Lung (tissue), 16 donors: Measurements from ENCODE around the gene PHLPP1. TPM values are rescaled to one million over a fixed set of nuclear protein-coding genes. Genes with fewer than 3 reads are reported as not detected.

Source experiments
- ATAC-seq: fragments of 200-7000 bp; cut with Tn5 transposase; one replicate; pipeline ENCODE4 v1.9.1; 2020; ENCODE audit warnings: moderate number of reproducible peaks; ENCODE audit not compliant: insufficient read depth, low FRiP score
- DNase-seq, 3 donors: peaks; one replicate each; pipeline ENCODE4 v3.0.0-alpha.2; 2013 to 2017
- H3K27ac ChIP-seq, 2 donors: one replicate each; pipeline ENCODE4 v1.5.1; 2013; ENCODE audit warnings: mild to moderate bottlenecking in 2 of 2, moderate library complexity in 2 of 2, control low read depth in 1 of 2, inconsistent platforms in 1 of 2, low read depth in 1 of 2, low read length in 1 of 2
- H3K27me3 ChIP-seq, 3 donors: one replicate each; pipeline ENCODE4 v1.5.1; 2013; ENCODE audit warnings: low read length in 2 of 3; ENCODE audit not compliant: control insufficient read depth in 3 of 3, insufficient read depth in 3 of 3
- H3K36me3 ChIP-seq, 4 donors: one replicate each; pipeline ENCODE4 v1.5.1; 2013; ENCODE audit warnings: low read length in 4 of 4, mild to moderate bottlenecking in 1 of 4, moderate library complexity in 1 of 4; ENCODE audit not compliant: control insufficient read depth in 4 of 4, insufficient read depth in 4 of 4
- H3K4me1 ChIP-seq, 5 donors: one replicate each; pipeline ENCODE4 v1.5.1; 2013; ENCODE audit warnings: low read length in 5 of 5, mild to moderate bottlenecking in 2 of 5, moderate library complexity in 1 of 5; ENCODE audit not compliant: control insufficient read depth in 5 of 5, insufficient read depth in 5 of 5
- H3K4me3 ChIP-seq: one replicate; pipeline ENCODE4 v1.5.1; 2013; ENCODE audit warnings: mild to moderate bottlenecking, control low read depth, moderate library complexity
- H3K9ac ChIP-seq, 2 donors: one replicate each; pipeline ENCODE4 v1.5.1; 2013; ENCODE audit warnings: low read length in 2 of 2, control low read depth in 1 of 2; ENCODE audit not compliant: insufficient read depth in 1 of 2
- H3K9me3 ChIP-seq, 4 donors: one replicate each; pipeline ENCODE4 v1.5.1; 2013; ENCODE audit warnings: low read length in 3 of 4, mild to moderate bottlenecking in 1 of 4, moderate library complexity in 1 of 4; ENCODE audit not compliant: control insufficient read depth in 4 of 4, insufficient read depth in 3 of 4
- WGBS, 2 donors: extraction: QIAGEN DNeasy Blood & Tissue Kit; methylation state at CpG; one replicate each; pipeline ENCODE4 v1.1.7; 2013; 5-methylcytosine and 5-hydroxymethylcytosine counted together
- long read RNA-seq, 5 donors: transcript quantifications; one replicate each; lab custom pipeline, GENCODE V29; 2026
- polyA plus RNA-seq, 2 donors: library from polyadenylated mRNA; stranded (reverse); fragments of 200-250 nt; gene quantifications; one replicate each; pipeline ENCODE4 v1.2.1, GENCODE V29; 2013
- total RNA-seq, 2 donors: library from RNA; depleted of rRNA in 1 of 2; stranded (reverse); fragments of >200 nt in 1 of 2; gene quantifications; one replicate each; pipeline ENCODE4 v1.2.1, GENCODE V29; 2014 to 2021
- TF ChIP-seq, protein P1 (sequence below): IDR thresholded peaks from 2 replicates; pipeline ENCODE4 v1.5.1; 2012; ENCODE audit warnings: mild to moderate bottlenecking; ENCODE audit errors: control extremely low read depth, extremely low read depth
- donor health status: control.
- donor health status: control.
- donor health status: Bipolar disorder and iron deficiency.
- donor health status: healthy.
- donor health status: DM: yes; HTN: yes; CAD: no.

The PHLPP1 gene
- total RNA-seq (10 to 100 TPM; 12.5 to 29.2 TPM), polyA plus RNA-seq (1 to 10 TPM; 2.3 to 3.3 TPM)
- long read RNA-seq, donor 1: 0 reads
- long read RNA-seq, donor 2: 0 reads
- long read RNA-seq, donor 3: 0 reads
- long read RNA-seq, donor 4: 0 reads
- long read RNA-seq, donor 5, full-length matches to known transcripts: 2 of 2 reads
- long read RNA-seq, donor 5, partial matches to known transcripts: 0 of 2 reads
- long read RNA-seq, donor 5, other reads (novel, unspliced or antisense): 0 of 2 reads

DNA sequence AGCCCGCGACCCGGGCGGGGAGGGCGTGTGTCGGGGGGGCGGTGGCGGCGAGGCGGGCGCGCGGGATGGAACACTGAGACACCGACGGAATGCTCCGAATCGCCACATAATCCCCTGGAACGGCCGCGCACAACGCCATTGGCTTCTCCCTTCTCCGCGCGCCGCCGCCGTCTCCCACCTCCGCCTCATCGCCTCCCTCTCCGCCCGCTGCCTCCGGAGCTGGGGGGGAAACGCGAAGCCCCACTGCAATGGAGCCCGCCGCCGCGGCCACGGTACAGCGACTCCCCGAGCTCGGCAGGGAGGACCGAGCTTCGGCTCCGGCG lies at the start of gene PHLPP1:
Gene PHLPP1 (plus strand): TSS at position 106 of the 323 bp plus-strand sequence. CDS start 143 bp downstream, at position 249.
- 0 to 1% methylated on average over 25 to 46 of the region's 46 CpGs for WGBS, 2 donors
- ATAC-seq: peak; percentile 5
- peak within 1 kb of the TSS; percentile 98 to 100 for H3K27ac ChIP-seq

DNA sequence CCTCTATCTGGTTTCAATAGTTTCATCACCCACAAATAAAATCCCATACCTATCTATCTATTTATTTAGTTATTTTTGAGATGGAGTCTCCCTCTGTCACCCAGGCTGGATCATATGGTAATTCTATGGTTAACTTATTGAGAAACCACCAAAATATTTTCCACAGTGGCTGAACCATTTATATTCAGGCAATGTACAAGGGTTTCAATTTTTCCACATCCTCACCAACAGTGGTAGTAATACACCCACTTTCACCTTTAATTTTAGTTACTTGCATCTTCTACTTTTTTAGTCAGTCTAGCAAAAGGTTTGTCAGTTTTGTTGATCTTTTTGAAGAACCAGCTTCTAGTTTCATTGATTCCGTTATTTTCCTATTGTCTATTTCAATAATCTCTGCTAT lies 46.1 kb upstream of the PHLPP1 start:
- DNase-seq: no peak
- Histone ChIP-seq H3K9me3 (peaks cover 0 to 5% (median 2%) of the 10 kb centered on the region in 4 donors), H3K27me3 (no peaks in the 10 kb centered on the region), H3K27ac (no peak overlapping the region), H3K4me3 (no peak overlapping the region), H3K4me1 (no peaks in the 10 kb centered on the region), H3K36me3 (no peaks in the 10 kb centered on the region), H3K9ac (no peak overlapping the region)
- TF ChIP-seq, protein P1, sequence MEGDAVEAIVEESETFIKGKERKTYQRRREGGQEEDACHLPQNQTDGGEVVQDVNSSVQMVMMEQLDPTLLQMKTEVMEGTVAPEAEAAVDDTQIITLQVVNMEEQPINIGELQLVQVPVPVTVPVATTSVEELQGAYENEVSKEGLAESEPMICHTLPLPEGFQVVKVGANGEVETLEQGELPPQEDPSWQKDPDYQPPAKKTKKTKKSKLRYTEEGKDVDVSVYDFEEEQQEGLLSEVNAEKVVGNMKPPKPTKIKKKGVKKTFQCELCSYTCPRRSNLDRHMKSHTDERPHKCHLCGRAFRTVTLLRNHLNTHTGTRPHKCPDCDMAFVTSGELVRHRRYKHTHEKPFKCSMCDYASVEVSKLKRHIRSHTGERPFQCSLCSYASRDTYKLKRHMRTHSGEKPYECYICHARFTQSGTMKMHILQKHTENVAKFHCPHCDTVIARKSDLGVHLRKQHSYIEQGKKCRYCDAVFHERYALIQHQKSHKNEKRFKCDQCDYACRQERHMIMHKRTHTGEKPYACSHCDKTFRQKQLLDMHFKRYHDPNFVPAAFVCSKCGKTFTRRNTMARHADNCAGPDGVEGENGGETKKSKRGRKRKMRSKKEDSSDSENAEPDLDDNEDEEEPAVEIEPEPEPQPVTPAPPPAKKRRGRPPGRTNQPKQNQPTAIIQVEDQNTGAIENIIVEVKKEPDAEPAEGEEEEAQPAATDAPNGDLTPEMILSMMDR: no peak
- ATAC-seq: no peak
- WGBS, 2 donors: 86 to 100% methylated on average over 1 of the region's 1 CpG

More for the DNA sequence above, at the start of gene PHLPP1:
- H3K27me3 ChIP-seq: no peaks in the 10 kb centered on the region
- peaks cover 0 to 18% (median 8%) of the 10 kb centered on the region in 5 donors for H3K4me1 ChIP-seq
- DNase-seq: no peak
- TF ChIP-seq, protein P1: no peak
- peak within 1 kb of the TSS; percentile 19 to 96 for H3K9ac ChIP-seq
- peaks cover 0 to 2% (median 0%) of the 10 kb centered on the region in 4 donors for H3K9me3 ChIP-seq
- no peaks in the 10 kb centered on the region for H3K36me3 ChIP-seq
- peak within 1 kb of the TSS; percentile 86 for H3K4me3 ChIP-seq

DNA sequence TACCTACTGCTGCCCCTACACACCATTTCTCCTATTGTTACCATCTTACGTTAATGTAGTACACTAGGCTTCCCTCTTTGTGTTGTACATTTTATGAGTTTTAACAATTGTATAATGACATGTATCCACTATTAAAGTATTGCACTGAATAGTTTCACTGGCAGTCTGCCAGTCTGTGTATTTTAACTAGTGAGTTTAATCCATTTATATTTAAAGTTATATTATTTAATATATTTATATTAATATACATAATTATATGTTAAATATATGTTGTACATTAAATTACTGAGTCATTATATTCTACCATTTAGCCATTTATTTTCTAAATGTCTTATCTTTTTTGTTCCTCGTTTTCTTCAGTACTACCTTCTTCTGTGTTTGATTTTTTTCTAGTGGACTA lies 44.8 kb upstream of the PHLPP1 start:
- Histone ChIP-seq H3K4me3 (no peak overlapping the region), H3K27me3 (no peaks in the 10 kb centered on the region), H3K36me3 (no peaks in the 10 kb centered on the region), H3K27ac (no peak overlapping the region), H3K9ac (no peak overlapping the region), H3K9me3 (peaks cover 0 to 5% (median 2%) of the 10 kb centered on the region in 4 donors), H3K4me1 (no peaks in the 10 kb centered on the region)
- no peak for DNase-seq
- TF ChIP-seq, protein P1: no peak
- ATAC-seq: no peak
- WGBS, 2 donors: 95 to 96% methylated on average over 2 of the region's 2 CpGs

DNA sequence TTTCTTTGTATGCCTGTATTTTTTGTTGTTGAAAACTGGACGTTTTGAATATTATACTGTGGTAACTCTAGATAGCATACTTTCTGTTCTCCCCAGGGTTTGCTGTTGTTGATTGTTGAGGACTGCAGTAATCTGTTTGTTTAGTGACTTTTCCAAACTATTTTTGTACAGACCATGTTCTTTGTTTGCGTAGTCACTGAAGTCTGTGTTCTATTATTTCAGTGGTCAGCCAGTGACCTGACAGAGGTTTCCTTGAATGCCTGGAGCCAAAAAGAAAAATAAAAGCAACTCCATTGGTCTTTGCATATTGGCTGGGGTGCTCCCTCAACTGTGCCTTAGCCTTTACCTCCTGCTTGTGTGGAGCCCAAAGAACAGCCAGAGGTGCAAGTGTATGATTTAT lies 42.7 kb upstream of the PHLPP1 start:
- no peaks in the 10 kb centered on the region for H3K4me1 ChIP-seq
- no peak overlapping the region for H3K4me3 ChIP-seq
- DNase-seq: no peak
- ATAC-seq: no peak
- 72 to 75% methylated on average over 2 of the region's 2 CpGs for WGBS, 2 donors
- no peaks in the 10 kb centered on the region for H3K27me3 ChIP-seq
- H3K36me3 ChIP-seq: no peaks in the 10 kb centered on the region
- peaks cover 0 to 5% (median 2%) of the 10 kb centered on the region in 4 donors for H3K9me3 ChIP-seq
- no peak overlapping the region for H3K27ac ChIP-seq
- TF ChIP-seq, protein P1: no peak
- H3K9ac ChIP-seq: no peak overlapping the region
